ENCODE measurements around the gene E4F1.

The E4F1 gene

GRCh38 chr16:2184962-2185361 is 38.4 kb upstream of the E4F1 start:
- no peaks in the 10 kb centered on the region for H3K36me3 ChIP-seq (ENCODE audit: insufficient read depth, low read length)
- no peak for DNase-seq (ENCODE audit: low read depth, low spot score)
- H3K4me3 ChIP-seq = no peak overlapping the region
- no peak overlapping the region for H3K9ac ChIP-seq (ENCODE audit: insufficient read length)
- H3K27ac ChIP-seq = no peak overlapping the region
- no peaks in the 10 kb centered on the region for H3K9me3 ChIP-seq (ENCODE audit: low read depth, low read length)
- TF ChIP-seq EZH2 (IDR thresholded peaks at IDR 0.05) (no peak), FOXP2 (optimal IDR thresholded peaks at IDR 0.05; ENCODE audit: control extremely low read depth, extremely low read length, insufficient read depth) (no peak), POLR2AphosphoS5 (IDR thresholded peaks at IDR 0.05; ENCODE audit: borderline replicate concordance, low read depth, low read length) (no peak)

GRCh38 chr16:2186064-2186463 is 37.3 kb upstream of the E4F1 start:
- no peak overlapping the region for H3K9ac ChIP-seq (ENCODE audit: insufficient read length)
- H3K4me3 ChIP-seq = no peak overlapping the region
- no peak for DNase-seq (ENCODE audit: low read depth, low spot score)
- no peak overlapping the region for H3K27ac ChIP-seq
- H3K9me3 ChIP-seq (ENCODE audit: low read depth, low read length) = no peaks in the 10 kb centered on the region
- H3K36me3 ChIP-seq (ENCODE audit: insufficient read depth, low read length) = no peaks in the 10 kb centered on the region
- TF ChIP-seq FOXP2 (optimal IDR thresholded peaks at IDR 0.05; ENCODE audit: control extremely low read depth, extremely low read length, insufficient read depth) = no peak
- no peak for TF ChIP-seq EZH2 (IDR thresholded peaks at IDR 0.05)
- TF ChIP-seq POLR2AphosphoS5 (IDR thresholded peaks at IDR 0.05; ENCODE audit: borderline replicate concordance, low read depth, low read length) = no peak

GRCh38 chr16:2186505-2186904 is 36.9 kb upstream of the E4F1 start:
- no peaks in the 10 kb centered on the region for H3K9me3 ChIP-seq (ENCODE audit: low read depth, low read length)
- TF ChIP-seq FOXP2 (optimal IDR thresholded peaks at IDR 0.05; ENCODE audit: control extremely low read depth, extremely low read length, insufficient read depth) = no peak
- TF ChIP-seq POLR2AphosphoS5 (IDR thresholded peaks at IDR 0.05; ENCODE audit: borderline replicate concordance, low read depth, low read length) = no peak
- TF ChIP-seq EZH2 (IDR thresholded peaks at IDR 0.05) = no peak
- no peak overlapping the region for H3K4me3 ChIP-seq
- DNase-seq (ENCODE audit: low read depth, low spot score) = no peak
- H3K9ac ChIP-seq (ENCODE audit: insufficient read length) = no peak overlapping the region
- H3K27ac ChIP-seq = no peak overlapping the region
- no peaks in the 10 kb centered on the region for H3K36me3 ChIP-seq (ENCODE audit: insufficient read depth, low read length)

GRCh38 chr16:2187212-2187611 is 36.2 kb upstream of the E4F1 start:
- no peak for TF ChIP-seq EZH2 (IDR thresholded peaks at IDR 0.05)
- no peak for TF ChIP-seq FOXP2 (optimal IDR thresholded peaks at IDR 0.05; ENCODE audit: control extremely low read depth, extremely low read length, insufficient read depth)
- TF ChIP-seq POLR2AphosphoS5 (IDR thresholded peaks at IDR 0.05; ENCODE audit: borderline replicate concordance, low read depth, low read length) = no peak
- no peak overlapping the region for H3K9ac ChIP-seq (ENCODE audit: insufficient read length)
- no peak for DNase-seq (ENCODE audit: low read depth, low spot score)
- no peaks in the 10 kb centered on the region for H3K36me3 ChIP-seq (ENCODE audit: insufficient read depth, low read length)
- no peaks in the 10 kb centered on the region for H3K9me3 ChIP-seq (ENCODE audit: low read depth, low read length)
- H3K27ac ChIP-seq = no peak overlapping the region
- H3K4me3 ChIP-seq = no peak overlapping the region

- H3K27ac ChIP-seq = no peak overlapping the region
- H3K9me3 ChIP-seq (ENCODE audit: low read depth, low read length) = no peaks in the 10 kb centered on the region
- no peak for TF ChIP-seq FOXP2 (optimal IDR thresholded peaks at IDR 0.05; ENCODE audit: control extremely low read depth, extremely low read length, insufficient read depth)
- no peak for TF ChIP-seq POLR2AphosphoS5 (IDR thresholded peaks at IDR 0.05; ENCODE audit: borderline replicate concordance, low read depth, low read length)
- TF ChIP-seq EZH2 (IDR thresholded peaks at IDR 0.05) = no peak
- no peak overlapping the region for H3K4me3 ChIP-seq
- no peaks in the 10 kb centered on the region for H3K36me3 ChIP-seq (ENCODE audit: insufficient read depth, low read length)
- DNase-seq (ENCODE audit: low read depth, low spot score) = no peak
- H3K9ac ChIP-seq (ENCODE audit: insufficient read length) = no peak overlapping the region
These were observed 35.0 kb upstream of the E4F1 start for GRCh38 chr16:2188395-2188794.

GRCh38 chr16:2189252-2189893 is 34.0 kb upstream of the E4F1 start:
- H3K9ac ChIP-seq (ENCODE audit: insufficient read length) = no peak overlapping the region
- no peaks in the 10 kb centered on the region for H3K9me3 ChIP-seq (ENCODE audit: low read depth, low read length)
- TF ChIP-seq POLR2AphosphoS5 (IDR thresholded peaks at IDR 0.05; ENCODE audit: borderline replicate concordance, low read depth, low read length) (no peak), FOXP2 (optimal IDR thresholded peaks at IDR 0.05; ENCODE audit: control extremely low read depth, extremely low read length, insufficient read depth) (no peak), EZH2 (IDR thresholded peaks at IDR 0.05) (no peak)
- no peak overlapping the region for H3K4me3 ChIP-seq
- no peak overlapping the region for H3K27ac ChIP-seq
- H3K36me3 ChIP-seq (ENCODE audit: insufficient read depth, low read length) = no peaks in the 10 kb centered on the region
- DNase-seq (ENCODE audit: low read depth, low spot score) = no peak

DNA sequence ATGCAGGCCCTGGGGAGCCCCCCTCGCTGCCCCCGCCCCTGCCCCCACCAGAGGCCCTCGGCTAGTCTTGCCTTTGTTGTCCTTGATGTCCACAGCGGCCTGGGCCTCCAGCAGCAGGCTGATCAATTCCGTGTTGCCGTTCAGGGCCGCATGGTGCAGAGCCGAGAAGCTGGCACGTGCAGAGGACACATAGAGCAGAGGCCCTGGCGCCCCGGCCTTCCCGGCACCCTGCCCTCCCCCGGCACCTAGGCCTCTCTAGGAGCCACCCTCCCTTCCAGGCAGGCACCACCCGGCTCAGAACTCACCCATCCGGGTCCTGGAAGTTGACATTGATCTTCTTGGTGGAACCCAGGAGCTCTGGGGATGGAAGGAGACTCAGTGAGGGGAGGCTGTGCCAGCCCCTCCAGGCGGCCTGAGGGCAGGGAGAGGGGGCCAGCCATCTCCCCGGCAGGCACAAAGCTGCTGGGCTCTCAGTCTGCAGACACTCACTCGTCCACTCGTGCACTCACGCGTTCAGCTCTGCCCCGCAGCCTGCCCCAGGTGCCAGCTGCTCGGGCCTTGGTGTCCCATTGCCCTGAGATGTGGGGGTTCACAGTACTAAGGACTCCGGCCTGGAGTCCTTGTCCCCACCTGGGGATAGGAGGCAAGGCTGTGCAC is 33.3 kb upstream of the E4F1 start:
- no peak overlapping the region for H3K9ac ChIP-seq (ENCODE audit: insufficient read length)
- H3K4me3 ChIP-seq = no peak overlapping the region
- no peak for DNase-seq (ENCODE audit: low read depth, low spot score)
- TF ChIP-seq EZH2 (IDR thresholded peaks at IDR 0.05) = no peak
- TF ChIP-seq FOXP2 (optimal IDR thresholded peaks at IDR 0.05; ENCODE audit: control extremely low read depth, extremely low read length, insufficient read depth) = no peak
- no peak for TF ChIP-seq POLR2AphosphoS5 (IDR thresholded peaks at IDR 0.05; ENCODE audit: borderline replicate concordance, low read depth, low read length)
- H3K36me3 ChIP-seq (ENCODE audit: insufficient read depth, low read length) = no peaks in the 10 kb centered on the region
- no peak overlapping the region for H3K27ac ChIP-seq
- no peaks in the 10 kb centered on the region for H3K9me3 ChIP-seq (ENCODE audit: low read depth, low read length)

DNA sequence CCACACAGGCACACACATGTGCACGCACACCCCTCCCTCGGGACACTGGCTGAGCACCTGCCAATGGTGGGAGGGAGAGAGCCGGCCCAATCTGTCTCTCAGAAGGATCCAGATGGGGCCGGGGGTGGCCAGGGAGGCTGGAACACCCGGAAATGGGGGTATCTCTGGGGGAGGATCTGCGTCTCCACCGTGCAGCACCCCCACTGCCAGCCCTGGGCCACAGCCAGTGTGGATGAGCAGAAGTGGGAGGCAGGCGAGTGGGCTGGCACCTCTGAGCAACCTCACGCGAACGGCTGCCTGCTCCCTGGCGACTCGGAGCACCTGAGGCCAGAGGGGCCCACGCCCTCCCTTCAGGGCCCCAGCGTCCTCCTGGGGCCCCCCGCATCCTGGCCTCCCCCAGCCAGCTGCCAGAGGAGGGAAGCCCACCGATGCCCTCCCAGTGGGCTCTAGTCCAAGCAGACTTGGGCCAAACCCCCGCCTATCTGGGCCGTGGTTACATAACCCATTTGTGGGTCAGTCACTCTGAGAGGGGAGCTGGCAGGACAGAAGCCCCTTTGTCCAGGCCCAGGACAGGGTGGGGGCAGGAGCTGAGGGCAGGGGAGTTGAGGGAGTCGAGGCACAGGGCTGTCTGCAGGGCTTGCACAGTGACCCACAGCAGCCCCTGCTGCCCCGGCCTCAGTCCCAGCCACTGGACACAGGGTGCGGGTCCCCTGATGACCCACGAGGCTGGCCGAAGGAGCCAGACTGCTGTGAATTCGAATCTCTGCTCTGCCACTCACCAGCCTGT is 32.5 kb upstream of the E4F1 start:
- no peak overlapping the region for H3K4me3 ChIP-seq
- H3K9ac ChIP-seq (ENCODE audit: insufficient read length) = no peak overlapping the region
- DNase-seq (ENCODE audit: low read depth, low spot score) = no peak
- TF ChIP-seq POLR2AphosphoS5 (IDR thresholded peaks at IDR 0.05; ENCODE audit: borderline replicate concordance, low read depth, low read length) = no peak
- H3K27ac ChIP-seq = no peak overlapping the region
- H3K9me3 ChIP-seq (ENCODE audit: low read depth, low read length) = no peaks in the 10 kb centered on the region
- H3K36me3 ChIP-seq (ENCODE audit: insufficient read depth, low read length) = no peaks in the 10 kb centered on the region

Data from SK-N-MC (cell line).